Gastroesophageal sphincter (tissue), 3 donors: ENCODE measurements around the gene DPP6.

ENCODE experiments used
- EP300 ChIP-seq: sonication (generic); formaldehyde crosslinking; IDR thresholded peaks from one replicate; pipeline ENCODE4 v1.6.1; 2017; ENCODE audit warnings: antibody characterized with exemption, mild to moderate bottlenecking
- POLR2AphosphoS5 ChIP-seq: sonication (generic); formaldehyde crosslinking; IDR thresholded peaks from one replicate; pipeline ENCODE4 v1.6.1; 2017; ENCODE audit warnings: antibody characterized with exemption
- TF ChIP-seq, protein P1 (sequence below), 4 experiments: fragments of 200-600 bp in 2 of 4; fragments of 450-650 bp in 2 of 4; sonication (generic) in 1 of 4; IDR thresholded peaks; one replicate each; pipeline ENCODE4 v1.5.1; 2017 to 2019; ENCODE audit warnings: antibody characterized with exemption in 4 of 4, mild to moderate bottlenecking in 2 of 4, moderate library complexity in 2 of 4

DNA sequence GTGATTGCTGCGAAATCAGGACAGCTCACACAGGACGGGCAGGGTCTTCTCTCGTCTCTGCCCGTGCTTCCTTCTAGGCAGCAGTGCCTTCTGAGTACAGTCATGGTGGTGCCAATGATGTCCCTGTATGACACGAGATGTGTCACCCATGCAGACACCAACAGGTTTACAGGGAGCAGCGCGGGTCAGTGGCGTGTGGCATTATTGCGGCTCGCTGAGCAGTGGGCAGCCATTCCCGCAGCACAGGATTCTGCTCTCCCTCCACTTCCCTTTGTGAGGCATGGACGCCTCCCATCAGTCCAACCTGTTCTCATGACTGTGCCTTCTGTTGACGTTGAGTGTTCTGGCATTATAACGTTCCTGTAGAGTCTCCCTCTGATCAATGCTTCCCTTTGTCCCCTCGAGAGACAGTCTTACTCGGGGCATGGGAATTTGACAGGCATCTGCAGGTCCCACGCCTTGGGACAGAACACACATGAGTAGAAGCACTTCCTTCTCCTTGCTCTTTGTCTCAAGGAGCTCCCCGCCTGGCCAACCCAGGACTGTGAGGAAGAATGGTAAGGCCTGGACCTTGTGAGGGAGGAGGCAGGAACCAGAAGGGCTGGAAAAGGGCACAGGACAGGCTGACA lies 731.2 kb downstream of the DPP6 start:
- TF ChIP-seq, protein P1, sequence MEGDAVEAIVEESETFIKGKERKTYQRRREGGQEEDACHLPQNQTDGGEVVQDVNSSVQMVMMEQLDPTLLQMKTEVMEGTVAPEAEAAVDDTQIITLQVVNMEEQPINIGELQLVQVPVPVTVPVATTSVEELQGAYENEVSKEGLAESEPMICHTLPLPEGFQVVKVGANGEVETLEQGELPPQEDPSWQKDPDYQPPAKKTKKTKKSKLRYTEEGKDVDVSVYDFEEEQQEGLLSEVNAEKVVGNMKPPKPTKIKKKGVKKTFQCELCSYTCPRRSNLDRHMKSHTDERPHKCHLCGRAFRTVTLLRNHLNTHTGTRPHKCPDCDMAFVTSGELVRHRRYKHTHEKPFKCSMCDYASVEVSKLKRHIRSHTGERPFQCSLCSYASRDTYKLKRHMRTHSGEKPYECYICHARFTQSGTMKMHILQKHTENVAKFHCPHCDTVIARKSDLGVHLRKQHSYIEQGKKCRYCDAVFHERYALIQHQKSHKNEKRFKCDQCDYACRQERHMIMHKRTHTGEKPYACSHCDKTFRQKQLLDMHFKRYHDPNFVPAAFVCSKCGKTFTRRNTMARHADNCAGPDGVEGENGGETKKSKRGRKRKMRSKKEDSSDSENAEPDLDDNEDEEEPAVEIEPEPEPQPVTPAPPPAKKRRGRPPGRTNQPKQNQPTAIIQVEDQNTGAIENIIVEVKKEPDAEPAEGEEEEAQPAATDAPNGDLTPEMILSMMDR (IDR thresholded peaks at IDR 0.05): no peak
- TF ChIP-seq EP300: no peak
- no peak for TF ChIP-seq POLR2AphosphoS5
